ENCODE measurements around the gene PARM1. TPM values are rescaled to one million over a fixed set of nuclear protein-coding genes. Genes with fewer than 3 reads are reported as not detected.

PARM1 gene
- total RNA-seq, 1 donor from 2014 or later = not detected

DNA sequence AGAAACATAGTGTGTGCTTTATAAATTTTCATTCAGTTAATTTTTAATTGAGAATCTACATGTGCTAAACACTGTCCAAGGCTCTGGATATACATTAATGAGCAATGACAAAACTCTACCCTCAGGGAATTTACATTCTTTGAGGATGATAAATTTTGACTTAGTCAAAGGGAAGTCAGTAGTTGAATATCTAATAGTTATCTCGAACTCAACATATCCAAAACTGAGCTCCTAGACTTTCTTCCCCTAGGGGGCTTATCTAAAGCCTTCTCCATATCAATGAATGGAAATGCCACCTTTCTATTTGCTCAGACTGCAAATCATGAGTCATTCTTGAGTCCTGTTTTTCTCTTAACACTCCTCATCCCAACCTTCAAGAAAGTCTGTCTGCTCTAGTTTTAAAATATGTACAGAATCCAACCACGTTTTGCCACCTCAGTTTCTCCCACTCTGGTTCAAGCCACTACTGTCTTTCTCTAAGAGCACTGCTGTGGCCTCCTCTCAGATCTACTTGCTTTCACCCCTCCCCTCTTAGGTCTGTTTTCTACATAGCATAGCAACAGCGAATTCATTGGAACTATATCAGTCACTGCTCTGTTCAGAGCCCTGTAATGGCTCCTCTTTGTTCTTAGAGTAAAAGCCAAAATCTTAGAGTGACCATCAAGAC lies 9.5 kb downstream of the PARM1 start:
- intact Hi-C loops (cut with micrococcal nuclease) = no loop called here

DNA sequence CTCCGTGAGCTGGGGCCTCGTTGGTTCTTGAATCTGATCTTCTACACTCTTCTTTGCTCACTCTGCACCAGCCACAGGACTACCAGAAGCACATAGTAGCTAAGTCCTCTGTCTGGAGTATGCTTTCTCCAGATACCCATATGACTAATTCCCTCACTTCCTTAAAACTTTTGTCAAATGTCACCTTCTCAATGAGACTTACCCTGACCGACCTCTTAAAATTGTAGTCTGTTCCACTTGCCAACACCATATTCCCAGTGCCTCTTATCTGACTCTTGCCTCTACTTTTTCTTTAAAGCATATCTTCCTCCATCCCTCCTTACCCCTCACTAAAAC lies 10.0 kb downstream of the PARM1 start:
- intact Hi-C loops (cut with micrococcal nuclease) = no loop called here

DNA sequence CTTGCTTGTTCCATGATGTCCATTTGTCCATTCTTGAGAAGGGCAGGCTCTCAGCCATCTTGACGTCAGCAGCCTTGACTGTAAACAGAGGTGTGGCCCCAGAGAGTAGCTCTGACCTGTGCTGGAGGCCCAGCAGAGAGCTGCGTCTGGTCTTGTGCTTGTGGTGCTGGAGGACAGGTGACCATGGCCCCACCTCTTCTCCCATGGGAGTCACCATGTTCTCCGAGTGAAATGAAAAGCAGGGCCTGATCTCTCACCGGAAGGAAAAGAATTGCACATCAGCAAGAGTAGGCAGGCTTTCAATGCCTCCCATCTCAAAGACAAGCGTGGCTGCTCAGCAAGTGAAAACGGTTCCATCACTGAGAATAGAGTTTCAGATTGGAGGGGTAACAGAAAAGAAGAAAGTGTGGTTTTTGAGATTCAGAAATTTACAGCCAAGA lies 11.5 kb downstream of the PARM1 start:
- intact Hi-C loops (cut with micrococcal nuclease) = no loop called here

DNA sequence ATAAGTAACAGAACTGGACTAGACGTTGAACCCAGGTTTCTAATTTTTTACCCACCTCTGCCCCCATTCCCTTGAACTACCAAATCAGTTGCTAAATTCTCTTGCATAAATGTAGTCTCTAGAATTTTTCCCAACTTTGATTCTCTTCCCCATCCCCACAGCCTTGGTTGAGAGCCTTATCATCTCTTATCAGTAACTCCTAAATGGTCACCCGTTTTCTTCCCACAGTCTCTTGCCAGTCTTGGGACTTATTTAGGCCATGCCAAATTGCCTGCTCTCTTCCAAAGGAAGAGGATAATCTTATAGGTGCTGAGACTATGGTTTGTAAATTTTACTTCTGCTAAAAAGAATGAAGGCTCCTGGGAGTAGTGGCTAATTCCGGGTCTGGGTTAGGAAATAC lies 13.3 kb downstream of the PARM1 start:
- intact Hi-C loops (cut with micrococcal nuclease) = no loop called here

DNA sequence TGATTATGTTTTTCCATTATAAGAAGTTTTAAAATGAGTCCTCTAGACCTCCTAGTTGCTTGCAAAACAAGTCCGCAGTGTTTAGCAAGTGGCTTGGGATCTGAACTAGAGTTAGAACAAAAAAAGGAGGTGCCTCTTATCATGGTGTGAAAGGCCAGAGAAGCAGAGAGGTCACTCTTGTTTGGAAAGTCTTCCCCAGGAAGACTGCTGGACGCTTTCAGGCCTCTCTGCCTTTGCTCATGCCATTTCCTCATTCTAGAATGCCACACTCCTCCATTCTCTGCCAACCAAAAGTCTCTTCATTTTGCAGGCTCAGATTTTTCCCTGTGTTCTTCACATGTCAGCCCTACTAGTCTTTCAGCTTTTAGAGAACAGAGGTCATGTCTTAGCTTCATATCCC lies 14.9 kb downstream of the PARM1 start:
- intact Hi-C loops (cut with micrococcal nuclease) = no loop called here

DNA sequence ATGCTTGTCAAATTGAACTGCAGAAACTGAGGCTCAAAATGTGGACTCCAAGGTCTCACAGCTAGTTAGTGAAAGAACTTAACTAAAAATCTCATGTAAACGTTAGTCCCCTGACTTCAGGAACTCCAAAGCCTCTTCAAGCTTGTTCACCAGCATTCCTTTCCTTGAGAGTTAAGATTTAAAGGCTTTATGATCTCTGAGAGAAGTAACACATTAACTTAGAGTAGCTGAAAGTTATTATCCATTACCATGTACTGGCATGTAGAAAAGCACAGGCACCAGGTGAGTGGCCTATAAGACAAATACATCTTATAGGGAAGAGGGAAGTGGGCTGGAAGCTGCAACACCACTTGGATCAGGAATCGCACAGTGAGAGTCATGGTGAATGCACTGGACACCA lies 15.3 kb downstream of the PARM1 start:
- intact Hi-C loops (cut with micrococcal nuclease) = no loop called here

DNA sequence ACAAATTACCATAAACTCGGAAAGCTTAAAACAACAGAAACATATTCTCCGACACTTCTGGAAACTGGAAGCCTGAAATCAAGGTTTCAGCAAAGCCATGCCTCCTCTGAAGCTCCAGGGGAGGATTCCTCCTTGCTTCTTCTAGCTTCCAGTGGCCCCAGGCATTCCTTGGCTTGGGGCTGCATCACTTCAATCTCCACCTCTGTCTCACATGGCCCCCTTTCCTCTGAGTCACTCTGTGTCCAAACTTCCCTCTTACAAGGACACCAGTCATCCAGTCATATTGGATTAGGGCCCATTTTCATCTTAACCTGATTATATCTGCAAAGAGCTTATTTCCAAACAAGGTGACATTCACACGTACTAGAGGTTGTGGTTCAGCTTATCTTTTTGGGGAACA lies 17.3 kb downstream of the PARM1 start:
- intact Hi-C loops (cut with micrococcal nuclease) = no loop called here

DNA sequence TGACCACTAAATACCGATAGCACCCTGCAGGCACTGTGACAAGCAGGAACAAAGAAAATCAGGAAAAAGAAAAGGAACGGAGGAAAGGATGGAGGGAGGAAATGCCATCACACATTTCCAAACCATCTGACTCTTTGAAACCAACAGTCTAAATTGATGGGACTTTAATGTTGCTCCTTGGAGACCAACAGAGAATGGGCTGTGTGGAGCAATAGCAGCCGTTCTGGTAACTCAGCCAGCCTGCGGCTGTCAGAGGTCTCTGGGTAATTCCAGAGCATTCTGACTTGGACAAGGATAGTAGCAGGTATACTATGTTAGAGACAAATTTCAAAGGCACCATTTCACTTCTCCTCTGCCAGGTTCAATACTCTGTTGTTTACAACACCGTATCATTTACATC lies 18.0 kb downstream of the PARM1 start:
- intact Hi-C loops (cut with micrococcal nuclease) = no loop called here

DNA sequence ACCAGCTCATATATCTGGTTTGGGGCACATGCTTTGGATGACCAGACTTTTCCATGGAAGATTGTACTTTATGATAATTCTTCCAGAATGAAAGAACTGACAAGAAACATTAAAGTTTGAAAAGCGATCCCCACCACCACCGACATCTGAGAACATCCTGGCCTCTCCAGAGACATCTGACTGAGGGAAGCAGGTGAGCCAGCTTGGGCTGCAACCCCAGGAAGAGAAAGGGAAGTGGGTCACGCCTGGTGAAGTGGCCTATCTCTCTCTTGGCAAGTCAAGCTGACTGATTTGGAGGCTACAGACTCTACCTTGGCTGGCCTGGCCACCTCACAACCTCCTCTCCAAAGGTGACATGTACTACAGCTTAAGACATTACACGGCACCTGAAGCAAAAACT lies 20.7 kb downstream of the PARM1 start:
- intact Hi-C loops (cut with micrococcal nuclease) = no loop called here

DNA sequence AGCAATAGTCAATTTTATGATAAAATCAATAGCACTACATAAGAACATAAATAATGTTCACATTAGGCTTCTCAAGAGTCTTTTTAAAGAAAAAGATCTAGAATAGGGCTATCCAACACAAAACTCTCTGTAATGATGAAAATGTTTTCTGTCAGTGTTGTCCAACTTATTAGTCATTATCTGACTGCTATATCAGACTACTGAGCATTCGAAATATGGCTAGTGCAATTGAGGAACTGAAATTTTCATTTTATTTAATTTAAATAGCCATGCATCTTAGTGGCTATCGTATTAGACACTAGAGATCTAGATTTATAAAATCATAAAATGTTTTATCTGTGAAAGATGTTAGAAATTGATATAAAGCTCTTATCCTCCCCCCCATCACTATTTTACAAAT lies 26.0 kb downstream of the PARM1 start:
- intact Hi-C loops (cut with micrococcal nuclease) = no loop called here

DNA sequence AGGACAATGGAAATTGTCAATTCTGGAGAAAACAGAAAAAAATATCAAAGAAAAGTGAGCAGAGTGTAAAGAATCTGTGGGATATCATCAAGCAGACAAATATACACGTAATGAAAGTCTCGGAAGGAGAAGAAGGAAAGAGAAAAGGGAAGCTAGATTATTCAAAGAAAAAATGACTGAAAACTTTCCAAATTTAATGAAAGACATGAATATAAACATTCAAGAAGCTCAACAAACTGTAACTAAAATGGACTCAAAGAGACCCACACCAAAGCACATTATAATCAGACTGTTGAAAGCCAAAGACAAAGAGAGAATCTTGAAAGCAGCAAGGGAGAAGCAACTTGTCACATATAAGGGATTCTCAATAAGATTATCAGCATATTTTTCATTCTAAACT lies 28.3 kb downstream of the PARM1 start:
- intact Hi-C loops (cut with micrococcal nuclease) = no loop called here

DNA sequence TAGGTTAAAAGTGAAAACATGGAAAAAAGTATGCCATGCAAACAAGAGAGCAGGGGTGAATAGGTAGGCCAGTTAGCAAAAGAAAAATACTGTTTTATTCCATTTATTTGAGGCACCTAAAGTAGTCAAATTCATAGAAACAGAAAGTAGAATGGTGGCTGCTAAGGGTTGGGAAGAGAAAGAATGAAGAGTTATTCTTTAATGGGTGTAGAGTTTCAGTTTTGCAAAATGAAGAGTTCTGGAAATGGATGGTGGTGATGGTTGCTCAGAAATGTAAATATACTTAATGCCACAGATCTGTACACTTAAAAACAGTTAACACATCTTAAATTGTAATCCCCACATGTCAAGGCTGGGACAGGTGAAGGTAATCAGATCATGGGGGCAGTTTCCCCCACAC lies 29.7 kb downstream of the PARM1 start:
- intact Hi-C loops (cut with micrococcal nuclease) = no loop called here

DNA sequence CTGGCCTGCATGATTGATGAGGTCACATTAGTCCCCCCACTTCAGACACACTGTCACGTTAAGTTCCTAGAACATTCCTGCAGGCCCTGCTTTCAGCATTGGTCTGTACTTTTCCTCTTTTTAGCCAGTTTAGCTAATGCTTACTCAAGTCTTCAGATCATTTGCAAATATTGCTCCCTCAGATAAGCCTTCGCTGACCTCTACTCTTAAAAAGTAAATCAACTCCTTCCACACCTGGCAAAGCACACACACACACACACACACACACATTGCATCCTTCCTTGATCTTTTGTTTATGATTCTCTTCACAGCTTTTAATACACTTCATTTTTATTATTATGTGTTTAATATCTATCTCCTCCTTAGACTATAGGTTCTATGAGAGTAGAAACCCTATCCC lies 31.4 kb downstream of the PARM1 start:
- intact Hi-C loops (cut with micrococcal nuclease) = no loop called here

DNA sequence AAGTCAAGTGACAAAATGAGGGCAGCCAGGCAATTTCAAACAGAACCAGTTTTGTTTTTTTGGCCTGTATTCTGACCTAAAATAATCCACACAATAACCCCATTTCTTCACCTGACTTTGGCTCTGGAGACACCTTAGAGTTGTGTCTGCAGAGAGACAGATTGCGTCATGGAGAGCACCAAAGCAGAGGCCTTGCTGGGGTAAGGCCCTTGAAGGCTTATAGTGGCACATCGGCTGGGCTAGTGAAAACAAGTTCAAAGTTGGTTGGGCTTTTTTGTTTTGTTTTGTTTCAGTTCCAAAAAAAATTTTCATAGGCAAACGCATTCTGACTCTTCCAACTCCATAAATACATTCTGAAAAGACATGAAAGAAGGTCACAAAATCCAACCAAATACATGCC lies 34.4 kb downstream of the PARM1 start:
- intact Hi-C loops (cut with micrococcal nuclease) = no loop called here

DNA sequence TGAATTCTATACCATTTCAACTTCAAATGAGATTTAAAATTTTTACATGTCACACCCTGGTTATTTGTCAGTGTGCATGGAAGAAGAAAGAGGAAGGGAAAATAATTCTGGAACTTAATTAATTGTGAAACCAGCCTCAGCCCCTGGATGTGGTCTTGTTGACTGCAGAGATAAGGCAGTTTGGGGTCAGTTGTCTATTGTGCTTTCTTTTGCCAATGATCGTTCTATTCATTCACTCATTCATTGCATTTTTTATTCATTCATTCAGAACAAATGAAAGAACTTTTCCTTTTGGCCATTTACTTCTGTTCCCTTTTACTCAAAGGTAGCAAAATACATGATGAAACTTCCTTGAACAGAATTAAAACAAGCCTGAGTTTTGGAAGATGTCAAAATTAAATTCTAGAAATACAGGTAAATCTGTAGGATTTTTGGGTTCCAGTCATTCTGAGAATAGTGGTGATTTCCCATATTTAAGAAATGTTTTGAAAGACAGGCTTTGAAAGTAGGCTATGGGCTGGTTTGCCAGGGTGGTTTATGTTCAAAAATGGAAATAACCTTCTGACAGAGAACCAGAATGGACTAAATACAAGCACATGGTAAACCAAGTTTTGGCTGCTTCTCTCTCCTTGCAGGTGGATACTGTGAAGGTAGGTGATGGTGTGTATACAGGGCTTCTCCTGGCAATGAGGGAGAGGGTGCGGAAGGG lies 35.7 kb downstream of the PARM1 start:
- intact Hi-C loops (cut with micrococcal nuclease) = no loop called here

DNA sequence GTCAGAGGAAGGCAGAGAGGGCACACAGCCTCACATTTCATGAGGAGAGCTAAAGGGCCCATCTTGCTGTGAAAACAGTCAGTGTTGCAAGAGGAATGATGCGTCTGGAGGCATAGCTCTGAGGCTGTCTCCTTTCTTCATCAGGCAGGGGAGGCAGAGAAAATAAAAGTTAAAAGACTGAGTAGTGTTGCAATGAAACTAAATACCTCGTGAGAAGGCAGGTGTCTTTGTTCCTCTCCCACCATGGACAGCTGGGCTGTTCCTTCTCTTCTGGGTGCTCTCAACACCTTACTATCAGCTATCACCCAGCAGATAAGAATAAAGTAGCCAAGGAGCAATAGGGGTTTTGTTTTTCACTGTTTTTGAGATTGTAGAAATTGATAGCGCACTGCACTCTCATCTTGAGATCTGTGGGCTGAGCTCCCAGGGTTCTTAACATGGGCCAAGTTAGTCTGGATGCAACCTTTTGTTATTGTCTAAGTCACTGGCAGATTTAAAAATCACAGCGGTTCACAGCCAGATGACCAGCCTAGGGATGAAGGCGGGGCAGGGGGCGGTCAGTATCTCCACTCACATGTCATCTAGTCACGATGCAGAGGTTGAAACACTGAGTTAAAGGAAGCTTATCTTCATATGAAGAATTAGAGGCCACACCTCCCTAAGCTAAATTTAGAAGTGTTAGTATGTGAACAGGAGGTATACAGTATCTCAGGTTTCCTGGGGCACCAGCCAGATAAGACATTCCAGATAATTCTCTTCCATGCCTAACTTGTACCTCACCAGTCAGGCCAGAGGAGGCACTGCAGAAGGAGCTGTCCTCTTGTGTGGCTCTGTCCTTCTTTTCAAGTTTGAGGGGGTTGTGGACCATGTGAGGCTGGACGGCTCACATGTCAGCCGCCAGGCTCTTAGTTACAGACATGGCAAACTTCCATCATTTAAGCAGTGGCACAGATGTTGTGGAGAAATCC lies 36.9 kb downstream of the PARM1 start:
- intact Hi-C loops (cut with micrococcal nuclease) = no loop called here

DNA sequence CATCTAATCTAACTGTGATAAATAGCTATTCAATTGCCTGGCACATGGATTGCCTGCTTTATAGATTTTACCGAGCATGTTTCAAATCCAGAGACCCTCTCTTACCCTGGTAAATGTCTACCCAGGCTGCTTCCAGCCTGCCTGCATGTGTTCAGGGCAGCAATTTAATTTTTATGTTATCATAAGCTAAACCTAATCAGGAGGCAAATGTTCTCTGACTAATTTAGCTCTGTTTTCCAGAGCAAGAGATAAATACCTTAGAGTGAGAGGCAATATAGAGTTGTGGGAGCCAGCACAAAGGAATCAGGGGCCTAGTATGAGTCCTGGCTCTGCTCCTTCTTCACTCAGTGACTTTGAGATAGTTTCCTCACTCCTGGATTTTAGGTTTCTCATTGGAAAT lies 37.7 kb downstream of the PARM1 start:
- intact Hi-C loops (cut with micrococcal nuclease) = no loop called here

DNA sequence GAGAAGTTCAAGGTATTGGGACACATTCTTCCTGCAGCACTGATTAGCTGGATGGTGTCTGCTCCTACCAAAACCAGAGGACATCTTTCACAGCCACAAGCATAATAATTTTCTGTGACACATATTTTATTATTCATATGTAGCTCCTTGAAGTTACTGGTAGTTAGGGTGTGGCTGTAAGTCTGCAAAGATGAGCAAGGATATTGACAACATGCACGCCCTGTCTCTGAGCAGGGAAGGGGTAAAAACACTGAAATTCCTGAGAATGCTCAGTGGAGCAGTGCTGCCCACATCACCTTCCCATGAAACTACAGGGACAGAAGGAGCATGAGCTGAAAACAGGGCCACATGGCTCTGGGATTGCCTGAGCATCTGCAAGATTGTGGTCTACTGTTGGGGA lies 38.9 kb downstream of the PARM1 start:
- intact Hi-C loops (cut with micrococcal nuclease) = no loop called here

DNA sequence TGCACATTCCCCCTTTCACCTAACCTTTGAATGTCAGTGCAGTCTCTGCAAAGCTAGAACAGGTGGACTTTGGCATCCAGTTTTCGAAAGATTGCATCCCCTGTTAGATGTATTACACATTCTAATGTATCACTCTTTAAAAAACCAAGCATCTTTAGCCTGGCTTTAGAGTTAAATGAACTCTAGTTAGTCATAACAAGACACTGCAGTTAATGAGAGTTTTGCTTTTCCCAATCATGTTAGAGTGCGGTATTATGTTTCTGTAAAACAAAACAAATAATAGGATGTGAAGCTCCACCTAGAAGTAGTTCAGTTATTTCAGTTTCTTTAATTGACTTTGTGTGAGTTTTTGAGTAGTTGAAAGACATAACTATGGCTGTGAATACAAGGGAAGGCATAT lies 42.2 kb downstream of the PARM1 start:
- intact Hi-C loops (cut with micrococcal nuclease) = no loop called here

DNA sequence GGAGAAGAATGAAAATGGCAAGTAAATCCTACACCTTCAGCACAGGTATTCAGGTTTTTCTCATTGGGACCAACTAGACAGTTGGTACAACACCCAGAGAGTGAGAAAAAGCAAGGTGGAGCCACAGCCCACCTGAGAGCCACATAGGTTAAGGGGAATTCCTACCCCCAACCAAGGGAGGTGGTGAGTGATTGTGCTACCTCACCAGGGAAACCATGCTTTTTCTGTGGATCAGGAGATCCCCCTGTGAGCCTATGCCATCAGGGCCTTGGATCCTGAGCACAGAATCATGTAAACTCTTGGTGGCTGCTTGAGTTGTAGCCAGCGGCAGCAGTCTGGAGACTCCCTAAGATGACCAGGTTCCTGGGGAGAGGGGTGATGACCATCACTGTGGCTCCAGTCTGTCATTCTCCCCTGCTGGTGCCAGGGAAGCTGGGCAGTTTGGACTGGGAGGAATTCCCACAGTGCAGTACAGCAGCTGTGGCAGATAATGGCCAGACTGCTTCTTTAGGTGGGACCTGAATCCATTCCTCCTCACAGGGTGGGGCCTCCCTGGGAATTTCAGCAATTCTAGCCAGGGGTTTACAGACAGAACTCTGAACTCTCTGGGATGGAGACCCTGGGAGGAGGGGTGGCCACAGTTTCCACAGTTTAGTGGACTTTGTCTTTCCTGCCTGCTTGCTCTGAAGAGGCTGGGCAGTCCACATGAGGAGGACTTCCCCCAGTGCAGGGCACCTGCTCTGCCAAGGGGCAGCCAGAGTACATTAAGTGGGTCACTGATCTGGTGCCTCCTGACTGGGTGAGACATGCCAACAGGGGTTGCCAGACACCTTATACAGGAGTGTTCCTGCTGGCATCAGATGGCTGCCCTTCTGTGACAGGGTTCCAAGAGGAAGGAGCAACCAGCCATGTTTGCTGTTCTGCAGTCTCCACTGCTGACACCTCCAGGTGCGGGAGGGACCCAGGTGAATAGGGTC lies 43.2 kb downstream of the PARM1 start:
- intact Hi-C loops (cut with micrococcal nuclease) = no loop called here

All from T-helper 2 cell treated with Interferon-gamma antibody and Interleukin-4, amounts not matched to agents 100 ng/mL and 5 ng/mL, for 36 hours (primary cell).